Inflammatory macrophage (primary cell): ENCODE data around the gene ESYT1.
"Not testable (repeated sequence)": the region's sequence is repeated elsewhere in the genome, so short reads cannot be mapped to it uniquely, and the experiment has no call there.

Experiments
- DNase-seq, 2 donors: peaks; one replicate each; pipeline ENCODE4 v3.0.0-alpha.2; 2020 to 2022

The ESYT1 gene

GRCh38 chr12:56104815-56105608 lies 23.1 kb upstream of the ESYT1 start:
- DNase-seq = peak in 1 of 2 donors; percentile 46

- DNase-seq = no peak
Observed at GRCh38 chr12:56105609-56105902, 22.5 kb upstream of the ESYT1 start.

GRCh38 chr12:56107242-56107641 lies 20.8 kb upstream of the ESYT1 start:
- DNase-seq = no peak

GRCh38 chr12:56110571-56110970 lies 17.5 kb upstream of the ESYT1 start:
- no peak for DNase-seq

GRCh38 chr12:56114084-56114483 lies 14.0 kb upstream of the ESYT1 start:
- DNase-seq = no peak

GRCh38 chr12:56115329-56115728 lies 12.7 kb upstream of the ESYT1 start:
- no peak for DNase-seq

- peak; percentile 97 for DNase-seq
Observed at GRCh38 chr12:56116267-56117081, 11.6 kb upstream of the ESYT1 start, which contains the start of gene RPL41. RPL41 (plus strand) TSS chr12:56116633.

GRCh38 chr12:56117082-56117706 lies 10.9 kb upstream of the ESYT1 start:
- DNase-seq = not testable (repeated sequence)

GRCh38 chr12:56117778-56118687 lies 10.0 kb upstream of the ESYT1 start, which contains the start of gene ZC3H10:
ZC3H10 (plus strand) TSS chr12:56118266; CDS start chr12:56120563, 2,297 bp downstream.
- DNase-seq = peak; percentile 99 to 100

- peak in 1 of 2 donors; percentile 57 for DNase-seq
Observed at GRCh38 chr12:56118688-56119357, 9.2 kb upstream of the ESYT1 start.

- peak; percentile 77 to 84 for DNase-seq
Observed at GRCh38 chr12:56119361-56119796, 8.7 kb upstream of the ESYT1 start.

- DNase-seq = no peak
Observed at GRCh38 chr12:56120158-56120846, 7.8 kb upstream of the ESYT1 start.

- no peak for DNase-seq
Observed at GRCh38 chr12:56121204-56121870, 6.7 kb upstream of the ESYT1 start.

- DNase-seq = no peak
Observed at GRCh38 chr12:56122637-56123036, 5.4 kb upstream of the ESYT1 start.

- DNase-seq = no peak
Observed at GRCh38 chr12:56124133-56124532, 3.9 kb upstream of the ESYT1 start.

- DNase-seq = peak; percentile 47 to 63
Observed at GRCh38 chr12:56126732-56127239, 1.3 kb upstream of the ESYT1 start.

GRCh38 chr12:56127485-56127887 lies 581 bp upstream of the ESYT1 start:
- no peak for DNase-seq

- peak in 1 of 2 donors; percentile 20 for DNase-seq
Observed at GRCh38 chr12:56128670-56129205, 671 bp downstream of the ESYT1 start.

- peak; percentile 66 to 72 for DNase-seq
Observed at GRCh38 chr12:56129206-56129941, 1.3 kb downstream of the ESYT1 start.
